ENCODE data around the gene TCP11L1. TPM values are rescaled to one million over a fixed set of nuclear protein-coding genes. Genes with fewer than 3 reads are reported as not detected.

The TCP11L1 gene
- total RNA-seq, 1 donor from 2014 or later: 8.7 TPM

DNA sequence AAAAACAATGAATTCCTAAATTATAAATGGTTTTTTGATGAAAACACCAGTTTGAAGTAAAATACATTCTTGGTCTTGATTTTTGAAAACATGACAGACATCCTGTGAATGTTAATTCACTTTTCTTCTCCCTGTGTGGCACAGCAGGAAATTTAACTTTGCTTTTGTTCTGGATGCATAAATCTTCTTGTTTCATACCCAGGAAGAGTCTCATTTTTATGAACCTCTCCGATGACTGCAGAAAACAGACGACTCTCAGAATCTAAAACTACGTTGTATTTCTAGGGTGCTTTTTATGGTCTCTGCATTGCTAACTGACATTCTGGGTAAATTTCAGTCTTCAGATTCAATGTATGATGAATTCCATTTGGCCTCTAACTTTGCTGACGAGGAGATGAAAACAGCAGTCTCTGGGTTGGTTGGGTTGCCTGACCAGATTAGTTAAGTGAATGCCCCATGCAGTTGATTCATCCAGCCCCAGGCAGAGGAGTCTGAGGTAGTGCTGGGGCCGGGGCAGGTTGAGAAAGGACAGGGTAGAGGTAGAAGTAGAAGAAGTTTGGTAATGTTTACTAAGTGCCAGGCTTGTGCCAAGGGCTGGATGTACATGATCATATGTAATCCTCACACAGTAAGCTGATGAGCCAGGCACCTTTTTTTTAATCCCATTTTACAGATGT is 20.1 kb downstream of the TCP11L1 start:
- H3K27me3 ChIP-seq (ENCODE audit: control insufficient read depth, insufficient read depth, low read length): no peaks in the 10 kb centered on the region
- no peak overlapping the region for H3K4me3 ChIP-seq (ENCODE audit: low read depth, low read length)
- FAIRE-seq (peak; percentile 77), DNase-seq (ENCODE audit: low read depth) (peak; percentile 77)
- peaks cover 2% of the 10 kb centered on the region for H3K36me3 ChIP-seq (ENCODE audit: control insufficient read depth, insufficient read depth, low read length)
- TF ChIP-seq, protein P1, sequence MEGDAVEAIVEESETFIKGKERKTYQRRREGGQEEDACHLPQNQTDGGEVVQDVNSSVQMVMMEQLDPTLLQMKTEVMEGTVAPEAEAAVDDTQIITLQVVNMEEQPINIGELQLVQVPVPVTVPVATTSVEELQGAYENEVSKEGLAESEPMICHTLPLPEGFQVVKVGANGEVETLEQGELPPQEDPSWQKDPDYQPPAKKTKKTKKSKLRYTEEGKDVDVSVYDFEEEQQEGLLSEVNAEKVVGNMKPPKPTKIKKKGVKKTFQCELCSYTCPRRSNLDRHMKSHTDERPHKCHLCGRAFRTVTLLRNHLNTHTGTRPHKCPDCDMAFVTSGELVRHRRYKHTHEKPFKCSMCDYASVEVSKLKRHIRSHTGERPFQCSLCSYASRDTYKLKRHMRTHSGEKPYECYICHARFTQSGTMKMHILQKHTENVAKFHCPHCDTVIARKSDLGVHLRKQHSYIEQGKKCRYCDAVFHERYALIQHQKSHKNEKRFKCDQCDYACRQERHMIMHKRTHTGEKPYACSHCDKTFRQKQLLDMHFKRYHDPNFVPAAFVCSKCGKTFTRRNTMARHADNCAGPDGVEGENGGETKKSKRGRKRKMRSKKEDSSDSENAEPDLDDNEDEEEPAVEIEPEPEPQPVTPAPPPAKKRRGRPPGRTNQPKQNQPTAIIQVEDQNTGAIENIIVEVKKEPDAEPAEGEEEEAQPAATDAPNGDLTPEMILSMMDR (IDR thresholded peaks at IDR 0.05; ENCODE audit: insufficient read depth, low read length, severe bottlenecking): no peak

- FAIRE-seq: no peak
- Histone ChIP-seq H3K36me3 (ENCODE audit: control insufficient read depth, insufficient read depth, low read length) (peaks cover 2% of the 10 kb centered on the region), H3K27me3 (ENCODE audit: control insufficient read depth, insufficient read depth, low read length) (no peaks in the 10 kb centered on the region), H3K4me3 (ENCODE audit: low read depth, low read length) (no peak overlapping the region)
- no peak for DNase-seq (ENCODE audit: low read depth)
- TF ChIP-seq, protein P1 (IDR thresholded peaks at IDR 0.05; ENCODE audit: insufficient read depth, low read length, severe bottlenecking): no peak
Measured at GRCh38 chr11:33060271-33060670, 20.9 kb downstream of the TCP11L1 start.

GRCh38 chr11:33062137-33062536 is 22.8 kb downstream of the TCP11L1 start:
- TF ChIP-seq, protein P1 (IDR thresholded peaks at IDR 0.05; ENCODE audit: insufficient read depth, low read length, severe bottlenecking): no peak
- DNase-seq (ENCODE audit: low read depth): no peak
- no peaks in the 10 kb centered on the region for H3K27me3 ChIP-seq (ENCODE audit: control insufficient read depth, insufficient read depth, low read length)
- no peak for FAIRE-seq
- H3K4me3 ChIP-seq (ENCODE audit: low read depth, low read length): no peak overlapping the region
- peaks cover 11% of the 10 kb centered on the region for H3K36me3 ChIP-seq (ENCODE audit: control insufficient read depth, insufficient read depth, low read length)

DNA sequence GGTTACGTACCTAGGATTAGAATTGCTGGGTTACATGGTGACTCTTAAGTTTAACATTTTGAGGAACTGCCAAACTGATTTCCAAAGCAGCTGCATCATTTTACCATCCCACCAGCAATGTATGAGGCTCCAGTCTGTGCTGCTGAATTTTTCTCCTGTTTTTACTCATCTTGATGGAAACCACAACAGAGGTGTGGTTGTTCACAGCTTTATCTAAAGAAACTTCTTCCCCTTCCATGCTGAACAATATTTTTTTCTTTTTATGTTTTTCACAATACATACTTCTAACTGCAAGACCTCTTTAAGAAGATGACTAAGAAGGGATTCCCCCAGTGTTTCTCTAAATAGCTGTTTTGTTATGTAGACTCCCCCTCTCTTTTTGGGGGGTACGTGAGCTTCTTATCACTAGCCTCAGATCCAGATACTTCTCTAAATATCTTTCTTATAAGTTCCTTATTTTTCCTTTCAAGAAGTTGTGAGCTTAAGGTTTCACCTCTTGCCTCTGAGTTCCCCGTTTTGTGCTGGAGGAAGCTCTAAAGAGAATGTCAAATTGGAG is 24.0 kb downstream of the TCP11L1 start:
- Histone ChIP-seq H3K4me3 (ENCODE audit: low read depth, low read length) (no peak overlapping the region), H3K36me3 (ENCODE audit: control insufficient read depth, insufficient read depth, low read length) (peaks cover 11% of the 10 kb centered on the region), H3K27me3 (ENCODE audit: control insufficient read depth, insufficient read depth, low read length) (no peaks in the 10 kb centered on the region)
- FAIRE-seq (no peak), DNase-seq (ENCODE audit: low read depth) (no peak)
- TF ChIP-seq, protein P1 (IDR thresholded peaks at IDR 0.05; ENCODE audit: insufficient read depth, low read length, severe bottlenecking): no peak

DNA sequence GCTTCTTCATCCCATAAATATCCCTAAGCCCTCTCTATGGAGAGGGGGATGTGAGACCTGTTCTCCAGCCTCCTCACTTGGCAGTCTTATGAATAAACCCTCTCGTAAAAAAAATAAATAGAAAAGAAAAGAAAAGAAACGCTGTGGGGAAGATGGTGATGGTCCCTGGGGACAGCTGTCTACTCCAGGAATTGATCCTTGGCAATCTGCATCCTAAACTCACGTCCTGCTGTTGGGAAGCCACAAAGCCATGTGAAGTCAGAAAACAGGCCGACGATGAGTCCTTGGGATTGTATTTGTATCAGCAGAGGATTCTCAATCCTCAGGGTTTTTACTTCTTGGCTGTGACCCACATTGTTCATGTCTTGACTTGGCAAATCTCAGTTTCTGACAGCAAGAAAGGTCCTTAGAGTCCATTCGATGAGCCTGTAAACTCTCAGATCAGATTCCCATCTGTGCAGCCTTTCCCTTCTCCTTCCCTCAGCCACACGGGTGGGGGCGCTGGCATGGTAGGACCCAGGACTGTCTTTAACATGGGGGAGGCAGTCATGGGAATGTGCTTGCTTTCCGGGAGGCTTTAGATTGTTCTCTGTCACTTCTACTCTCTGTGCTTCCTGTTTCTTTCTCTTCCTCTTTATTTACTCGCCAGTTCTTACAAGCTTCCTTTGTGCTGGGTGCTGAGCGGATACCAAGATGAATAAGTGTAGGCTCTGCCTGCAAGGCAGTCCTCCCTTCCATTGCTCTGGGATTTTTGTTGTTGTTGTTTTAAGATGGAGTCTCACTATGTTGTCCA is 24.9 kb downstream of the TCP11L1 start:
- DNase-seq (ENCODE audit: low read depth): no peak
- TF ChIP-seq, protein P1 (IDR thresholded peaks at IDR 0.05; ENCODE audit: insufficient read depth, low read length, severe bottlenecking): no peak
- H3K36me3 ChIP-seq (ENCODE audit: control insufficient read depth, insufficient read depth, low read length): peaks cover 16% of the 10 kb centered on the region
- H3K27me3 ChIP-seq (ENCODE audit: control insufficient read depth, insufficient read depth, low read length): no peaks in the 10 kb centered on the region
- no peak for FAIRE-seq
- H3K4me3 ChIP-seq (ENCODE audit: low read depth, low read length): no peak overlapping the region
